Lower leg skin (tissue), 4 donors: ENCODE results near the gene RTL1. TPM values are rescaled to one million over a fixed set of nuclear protein-coding genes. Genes with fewer than 3 reads are reported as not detected.

Experiments
- DNase-seq, 2 donors: peaks; one replicate each; pipeline ENCODE4 v3.0.0-alpha.2; 2019; ENCODE audit warnings: low spot score in 2 of 2
- H3K4me3 ChIP-seq: fragments of 200-600 bp; sonication (generic); 2 replicates; pipeline ENCODE4 v1.5.1; 2017; ENCODE audit warnings: mild to moderate bottlenecking, low read depth; ENCODE audit not compliant: poor library complexity, severe bottlenecking
- POLR2A ChIP-seq, 2 donors: fragments of 450-650 bp; IDR thresholded peaks; one replicate each; pipeline ENCODE4 v1.6.1; 2016 to 2017; ENCODE audit warnings: antibody characterized with exemption in 2 of 2, mild to moderate bottlenecking in 1 of 2, moderate library complexity in 1 of 2
- WGBS, 2 donors: methylation state at CpG; one replicate each; pipeline ENCODE4 v1.1.5; 2018; 5-methylcytosine and 5-hydroxymethylcytosine counted together
- intact Hi-C: fragments of 100-400 bp; cut with DNase I; formaldehyde crosslinking; loops from one replicate; pipeline ENCODE4 v1.15.0; 2023; ENCODE audit warnings: low total_unique reads
- total RNA-seq, 4 donors: library from RNA; depleted of rRNA; stranded (reverse); fragments of >200 nt; gene quantifications; one replicate each; pipeline ENCODE4 v1.1.0, GENCODE V29; 2016
- TF ChIP-seq, protein P1 (sequence below), 3 donors: fragments of 450-650 bp; IDR thresholded peaks; one replicate each; pipeline ENCODE4 v1.5.1; 2016; ENCODE audit warnings: antibody characterized with exemption in 3 of 3, mild to moderate bottlenecking in 3 of 3, moderate library complexity in 2 of 3

The RTL1 gene
- total RNA-seq, 4 donors from 2014 or later = not detected

DNA sequence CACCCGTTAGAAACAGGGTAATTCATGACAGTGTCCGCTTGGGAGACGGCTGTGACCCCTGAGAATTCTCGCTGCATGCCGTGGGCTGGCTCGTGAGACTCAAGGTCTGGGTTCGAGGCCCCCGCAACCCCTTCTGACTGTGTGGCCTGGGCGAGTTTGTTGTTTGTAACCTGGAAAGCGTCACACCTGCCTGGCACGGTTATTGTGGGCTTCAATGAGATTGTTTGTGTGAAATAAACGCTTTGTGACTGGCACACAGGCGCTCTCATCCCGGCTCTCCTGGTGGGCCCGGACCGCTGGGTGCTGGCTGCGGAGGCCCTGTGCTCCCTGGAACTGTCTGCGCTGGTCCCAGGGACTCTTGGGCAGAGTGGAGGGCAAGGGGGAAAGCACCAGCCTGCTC is 43.7 kb downstream of the RTL1 start:
- no peak for DNase-seq
- TF ChIP-seq, protein P1, sequence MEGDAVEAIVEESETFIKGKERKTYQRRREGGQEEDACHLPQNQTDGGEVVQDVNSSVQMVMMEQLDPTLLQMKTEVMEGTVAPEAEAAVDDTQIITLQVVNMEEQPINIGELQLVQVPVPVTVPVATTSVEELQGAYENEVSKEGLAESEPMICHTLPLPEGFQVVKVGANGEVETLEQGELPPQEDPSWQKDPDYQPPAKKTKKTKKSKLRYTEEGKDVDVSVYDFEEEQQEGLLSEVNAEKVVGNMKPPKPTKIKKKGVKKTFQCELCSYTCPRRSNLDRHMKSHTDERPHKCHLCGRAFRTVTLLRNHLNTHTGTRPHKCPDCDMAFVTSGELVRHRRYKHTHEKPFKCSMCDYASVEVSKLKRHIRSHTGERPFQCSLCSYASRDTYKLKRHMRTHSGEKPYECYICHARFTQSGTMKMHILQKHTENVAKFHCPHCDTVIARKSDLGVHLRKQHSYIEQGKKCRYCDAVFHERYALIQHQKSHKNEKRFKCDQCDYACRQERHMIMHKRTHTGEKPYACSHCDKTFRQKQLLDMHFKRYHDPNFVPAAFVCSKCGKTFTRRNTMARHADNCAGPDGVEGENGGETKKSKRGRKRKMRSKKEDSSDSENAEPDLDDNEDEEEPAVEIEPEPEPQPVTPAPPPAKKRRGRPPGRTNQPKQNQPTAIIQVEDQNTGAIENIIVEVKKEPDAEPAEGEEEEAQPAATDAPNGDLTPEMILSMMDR (IDR thresholded peaks at IDR 0.05) = no peak
- TF ChIP-seq POLR2A (IDR thresholded peaks at IDR 0.05) = no peak
- intact Hi-C loops = loop anchor here (5.0 kb wide), 1 partner anchor 263 kb away; no protein-coding TSS in a partner anchor
- no peak overlapping the region for H3K4me3 ChIP-seq
- 81 to 91% methylated on average over 16 to 18 of the region's 18 CpGs for WGBS, 2 donors

DNA sequence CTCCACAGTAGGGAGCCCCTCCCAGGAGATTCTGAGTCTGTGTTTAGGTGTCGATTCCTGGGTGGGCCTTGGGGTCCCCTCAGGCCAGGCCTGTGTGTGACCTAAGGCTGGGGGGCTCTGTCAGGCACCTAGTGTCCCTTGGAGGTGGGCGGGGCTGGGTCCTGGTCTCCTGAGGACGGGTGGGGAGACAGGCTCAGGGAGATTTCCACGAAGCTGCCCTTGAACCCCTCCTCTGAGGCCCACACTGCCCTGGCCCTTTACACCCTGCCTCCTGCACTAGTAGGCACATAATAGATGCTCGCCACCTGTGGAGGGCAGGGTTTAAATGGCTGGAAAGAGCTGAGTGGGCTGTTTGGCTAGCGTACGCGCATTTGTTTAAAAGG is 44.7 kb downstream of the RTL1 start:
- DNase-seq = no peak
- 58 to 77% methylated on average over 8 of the region's 8 CpGs for WGBS, 2 donors
- TF ChIP-seq, protein P1 (IDR thresholded peaks at IDR 0.05) = no peak
- no peak for TF ChIP-seq POLR2A (IDR thresholded peaks at IDR 0.05)
- no peak overlapping the region for H3K4me3 ChIP-seq
- intact Hi-C loops = loop anchor here (5.0 kb wide), 1 partner anchor 263 kb away; no protein-coding TSS in a partner anchor

- intact Hi-C loops = loop anchor here (5.0 kb wide), 1 partner anchor 264 kb away; no protein-coding TSS in a partner anchor
- no peak overlapping the region for H3K4me3 ChIP-seq
- DNase-seq = no peak
- 62 to 68% methylated on average over 17 of the region's 17 CpGs for WGBS, 2 donors
- TF ChIP-seq, protein P1 (IDR thresholded peaks at IDR 0.05) = no peak
- TF ChIP-seq POLR2A (IDR thresholded peaks at IDR 0.05) = no peak
These were observed 45.3 kb downstream of the RTL1 start for GRCh38 chr14:100857923-100858837.

DNA sequence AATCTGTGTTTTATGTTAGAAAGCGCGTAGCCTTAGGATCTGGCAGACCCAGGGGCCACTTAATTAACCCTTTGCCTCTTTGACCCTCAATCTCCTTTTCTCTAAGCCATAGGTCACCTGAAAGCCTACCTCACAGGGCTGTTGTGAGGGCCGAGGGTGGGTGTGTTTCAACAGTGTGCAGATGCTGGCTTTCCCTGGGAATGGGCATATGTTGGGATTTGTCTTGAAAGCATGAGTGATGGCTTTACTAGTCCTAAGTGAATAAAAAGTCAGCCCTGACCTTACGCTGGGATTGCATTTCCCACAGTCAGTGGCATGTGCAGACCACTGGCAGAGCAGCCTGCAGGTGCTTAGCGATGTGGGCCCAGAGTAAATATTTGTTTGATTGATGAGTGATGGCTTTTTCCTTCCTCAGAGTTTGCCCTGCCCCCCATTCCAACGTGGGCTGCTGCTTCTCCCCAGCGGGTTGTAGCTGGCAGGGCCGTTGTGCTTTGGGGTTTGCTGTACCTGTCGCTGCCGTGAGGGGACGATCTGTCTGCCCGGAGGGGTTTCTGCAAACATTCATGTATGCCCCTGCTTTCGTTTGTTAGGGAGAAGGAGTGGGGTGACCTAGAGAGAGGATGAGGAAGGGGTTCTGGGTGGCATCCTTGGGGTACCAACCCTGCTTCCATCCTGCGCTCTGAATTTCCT is 46.1 kb downstream of the RTL1 start:
- H3K4me3 ChIP-seq = no peak overlapping the region
- no peak for DNase-seq
- intact Hi-C loops = loop anchor here (5.0 kb wide), 1 partner anchor 265 kb away; no protein-coding TSS in a partner anchor
- TF ChIP-seq, protein P1 (IDR thresholded peaks at IDR 0.05) = no peak
- TF ChIP-seq POLR2A (IDR thresholded peaks at IDR 0.05) = no peak
- WGBS, 2 donors = 81 to 84% methylated on average over 14 of the region's 14 CpGs

- 83 to 86% methylated on average over 20 of the region's 20 CpGs for WGBS, 2 donors
These were observed 47.2 kb downstream of the RTL1 start for GRCh38 chr14:100856056-100856950.

More at GRCh38 chr14:100856056-100856950, 47.2 kb downstream of the RTL1 start:
- no peak overlapping the region for H3K4me3 ChIP-seq
- DNase-seq = no peak
- TF ChIP-seq, protein P1 (IDR thresholded peaks at IDR 0.05) = no peak
- no peak for TF ChIP-seq POLR2A (IDR thresholded peaks at IDR 0.05)
- intact Hi-C loops = loop anchor here (5.0 kb wide), 1 partner anchor 266 kb away; no protein-coding TSS in a partner anchor
